Esophagus muscularis mucosa (tissue), 4 donors: ENCODE data around the gene SCIMP. TPM values are rescaled to one million over a fixed set of nuclear protein-coding genes. Genes with fewer than 3 reads are reported as not detected.
"Not testable (repeated sequence)": the region's sequence is repeated elsewhere in the genome, so short reads cannot be mapped to it uniquely, and the experiment has no call there.

ENCODE experiments used
- DNase-seq: peaks from one replicate; pipeline ENCODE4 v3.0.0-alpha.2; 2017; ENCODE audit errors: extremely low spot score
- H3K27ac ChIP-seq, 4 donors: fragments of 200-600 bp; sonication (generic); replicated peaks in 1 of 4; 1 replicate in 3 of 4; 2 replicates in 1 of 4; pipeline ENCODE4 v1.5.1; 2016 to 2019; ENCODE audit warnings: mild to moderate bottlenecking in 1 of 4
- H3K27me3 ChIP-seq, 4 donors: fragments of 200-600 bp; sonication (generic); one replicate each; pipeline versions ENCODE4 v1.5.1 to v1.6.0; 2016 to 2019
- H3K36me3 ChIP-seq, 4 donors: fragments of 200-600 bp; sonication (generic); one replicate each; pipeline ENCODE4 v1.5.1; 2016 to 2019
- H3K4me1 ChIP-seq, 4 donors: fragments of 200-600 bp; sonication (generic); one replicate each; pipeline ENCODE4 v1.5.1; 2016 to 2019
- H3K4me3 ChIP-seq, 4 donors: fragments of 200-600 bp; sonication (generic); 1 replicate in 2 of 4; 2 replicates in 2 of 4; pipeline ENCODE4 v1.5.1; 2016 to 2019; ENCODE audit warnings: mild to moderate bottlenecking in 4 of 4, moderate library complexity in 1 of 4
- H3K9me3 ChIP-seq, 4 donors: fragments of 200-600 bp; sonication (generic); 1 replicate in 3 of 4; 2 replicates in 1 of 4; pipeline ENCODE4 v1.5.1; 2016 to 2019
- CTCF ChIP-seq, 3 experiments: fragments of 200-600 bp in 2 of 3; fragments of 450-650 bp in 1 of 3; sonication (generic) in 2 of 3; IDR thresholded peaks; one replicate each; pipeline ENCODE4 v1.5.1; 2017 to 2019; ENCODE audit warnings: antibody characterized with exemption in 3 of 3, mild to moderate bottlenecking in 2 of 3, moderate library complexity in 1 of 3
- EP300 ChIP-seq: sonication (generic); formaldehyde crosslinking; IDR thresholded peaks from one replicate; pipeline ENCODE4 v1.6.1; 2017; ENCODE audit warnings: antibody characterized with exemption
- POLR2A ChIP-seq: fragments of 450-650 bp; IDR thresholded peaks from one replicate; pipeline ENCODE4 v1.6.1; 2017; ENCODE audit warnings: antibody characterized with exemption, moderate library complexity, mild to moderate bottlenecking, low read depth
- POLR2AphosphoS5 ChIP-seq, 2 donors: sonication (generic); formaldehyde crosslinking; IDR thresholded peaks; one replicate each; pipeline ENCODE4 v1.6.1; 2017; ENCODE audit warnings: antibody characterized with exemption in 2 of 2
- whole genome bisulfite sequencing: methylation state at CpG from one replicate; pipeline ENCODE4 v1.1.5; 2018; 5-methylcytosine and 5-hydroxymethylcytosine counted together
- intact Hi-C: fragments of 100-400 bp; cut with DNase I; formaldehyde crosslinking; loops from one replicate; pipeline ENCODE4 v1.15.1; 2023
- total RNA-seq, 4 donors: library from RNA; depleted of rRNA; stranded (reverse); fragments of >200 nt; gene quantifications; one replicate each; pipeline versions ENCODE4 v1.1.0 to v1.2.1, GENCODE V29; 2016

SCIMP gene
- total RNA-seq, 4 donors from 2014 or later, result 0.42 to 4.0 (median 1.3) TPM

GRCh38 chr17:5241861-5242671 is 7.4 kb upstream of the SCIMP start:
- Histone ChIP-seq H3K4me1 (no peaks in the 10 kb centered on the region), H3K4me3 (no peak overlapping the region), H3K36me3 (no peaks in the 10 kb centered on the region), H3K9me3 (no peaks in the 10 kb centered on the region), H3K27ac (no peak overlapping the region), H3K27me3 (peaks cover 0 to 13% (median 0%) of the 10 kb centered on the region in 4 donors)
- intact Hi-C loops, result no loop called here
- DNase-seq, result no peak
- 71% methylated on average over 9 of the region's 10 CpGs for WGBS
- TF ChIP-seq POLR2A, result no peak
- TF ChIP-seq POLR2AphosphoS5 (IDR thresholded peaks at IDR 0.05), result no peak
- TF ChIP-seq CTCF (IDR thresholded peaks at IDR 0.05), result no peak
- no peak for TF ChIP-seq EP300

- H3K27me3 ChIP-seq, intact Hi-C loops, H3K4me3 ChIP-seq, H3K27ac ChIP-seq, H3K36me3 ChIP-seq, DNase-seq, H3K4me1 ChIP-seq, H3K9me3 ChIP-seq: not testable (repeated sequence)
- 84% methylated on average over 7 of the region's 7 CpGs for WGBS
Observed at GRCh38 chr17:5239769-5240168, 5.1 kb upstream of the SCIMP start.

GRCh38 chr17:5238333-5238732 is 3.7 kb upstream of the SCIMP start:
- DNase-seq, result no peak
- Histone ChIP-seq H3K27me3 (no peaks in the 10 kb centered on the region), H3K4me1 (no peaks in the 10 kb centered on the region), H3K27ac (no peak overlapping the region), H3K36me3 (peaks cover 0 to 18% (median 5%) of the 10 kb centered on the region in 4 donors), H3K4me3 (no peak overlapping the region), H3K9me3 (no peaks in the 10 kb centered on the region)
- TF ChIP-seq EP300, result no peak
- TF ChIP-seq POLR2AphosphoS5 (IDR thresholded peaks at IDR 0.05), result no peak
- TF ChIP-seq POLR2A, result no peak
- TF ChIP-seq CTCF (IDR thresholded peaks at IDR 0.05), result no peak
- 68% methylated on average over 4 of the region's 4 CpGs for WGBS
- intact Hi-C loops, result no loop called here

- intact Hi-C loops, result no loop called here
- no peak for DNase-seq
- 21% methylated on average over 6 of the region's 6 CpGs for WGBS
Observed at GRCh38 chr17:5237541-5238016, 2.9 kb upstream of the SCIMP start.

More at GRCh38 chr17:5237541-5238016, 2.9 kb upstream of the SCIMP start:
- Histone ChIP-seq H3K4me3 (no peak overlapping the region), H3K9me3 (no peaks in the 10 kb centered on the region), H3K36me3 (peaks cover 0 to 19% (median 5%) of the 10 kb centered on the region in 4 donors), H3K27me3 (no peaks in the 10 kb centered on the region), H3K4me1 (no peaks in the 10 kb centered on the region), H3K27ac (no peak overlapping the region)
- TF ChIP-seq POLR2AphosphoS5 (IDR thresholded peaks at IDR 0.05) (no peak), POLR2A (no peak), CTCF (IDR thresholded peaks at IDR 0.05) (peak; percentile 25 to 57 (median 44)), EP300 (no peak)
